Ishikawa (cell line): ENCODE data around the gene KCNQ1.

ENCODE experiments used
- CEBPB ChIP-seq: IDR thresholded peaks from 2 replicates; pipeline ENCODE4 v1.6.1; 2012
- CREB1 ChIP-seq: IDR thresholded peaks from 2 replicates; pipeline ENCODE4 v1.6.1; 2012; ENCODE audit warnings: low read depth
- EGR1 ChIP-seq: IDR thresholded peaks from 2 replicates; pipeline ENCODE4 v1.6.1; 2012
- EP300 ChIP-seq: IDR thresholded peaks from 2 replicates; pipeline ENCODE4 v1.6.1; 2012; ENCODE audit warnings: borderline replicate concordance
- FOXM1 ChIP-seq: IDR thresholded peaks from 2 replicates; pipeline ENCODE4 v1.6.1; 2012; ENCODE audit warnings: low read depth, borderline replicate concordance
- MAX ChIP-seq: IDR thresholded peaks from 2 replicates; pipeline ENCODE4 v1.6.1; 2012
- NFIC ChIP-seq: IDR thresholded peaks from 2 replicates; pipeline ENCODE4 v1.6.1; 2012
- RAD21 ChIP-seq: IDR thresholded peaks from 2 replicates; pipeline ENCODE4 v1.6.1; 2012; ENCODE audit warnings: low read depth
- REST ChIP-seq: IDR thresholded peaks from 2 replicates; pipeline ENCODE4 v1.6.1; 2012; ENCODE audit warnings: low read depth, mild to moderate bottlenecking
- TAF1 ChIP-seq: IDR thresholded peaks from 2 replicates; pipeline ENCODE4 v1.6.1; 2012; ENCODE audit warnings: low read depth, mild to moderate bottlenecking
- TCF12 ChIP-seq: IDR thresholded peaks from 2 replicates; pipeline ENCODE4 v1.6.1; 2012; ENCODE audit warnings: low read depth
- TEAD4 ChIP-seq: IDR thresholded peaks from 2 replicates; pipeline ENCODE4 v1.6.1; 2012
- USF1 ChIP-seq: IDR thresholded peaks from 2 replicates; pipeline ENCODE4 v1.6.1; 2012
- YY1 ChIP-seq: IDR thresholded peaks from 2 replicates; pipeline ENCODE4 v1.6.1; 2012; ENCODE audit warnings: low read depth
- ZBTB7A ChIP-seq: IDR thresholded peaks from 2 replicates; pipeline ENCODE4 v1.6.1; 2012; ENCODE audit warnings: low read depth

KCNQ1 gene

GRCh38 chr11:2863276-2863618 lies 418.4 kb downstream of the KCNQ1 start:
- TF ChIP-seq TEAD4 (no peak), MAX (no peak), EGR1 (no peak), RAD21 (no peak), CREB1 (no peak), REST (no peak), YY1 (no peak), NFIC (no peak), TAF1 (no peak), USF1 (no peak), EP300 (no peak), FOXM1 (no peak), TCF12 (no peak), CEBPB (no peak), ZBTB7A (no peak)

GRCh38 chr11:2864901-2865300 lies 420.1 kb downstream of the KCNQ1 start:
- no peak for TF ChIP-seq ZBTB7A
- no peak for TF ChIP-seq TCF12
- no peak for TF ChIP-seq EGR1
- TF ChIP-seq TEAD4 = no peak
- TF ChIP-seq USF1 = no peak
- no peak for TF ChIP-seq REST
- TF ChIP-seq YY1 = no peak
- no peak for TF ChIP-seq NFIC
- no peak for TF ChIP-seq CREB1
- TF ChIP-seq TAF1 = no peak
- no peak for TF ChIP-seq CEBPB
- no peak for TF ChIP-seq FOXM1
- no peak for TF ChIP-seq MAX
- TF ChIP-seq RAD21 = no peak
- no peak for TF ChIP-seq EP300

GRCh38 chr11:2865922-2866577 lies 421.2 kb downstream of the KCNQ1 start:
- TF ChIP-seq CEBPB (no peak), REST (no peak), CREB1 (no peak), EP300 (no peak), RAD21 (no peak), TCF12 (no peak), FOXM1 (no peak), NFIC (no peak), EGR1 (no peak), TEAD4 (no peak), USF1 (no peak), MAX (no peak)

- TF ChIP-seq TEAD4 (no peak), CEBPB (no peak), CREB1 (no peak), EGR1 (no peak), USF1 (no peak), TCF12 (no peak), RAD21 (no peak), EP300 (no peak), YY1 (no peak), FOXM1 (no peak), MAX (no peak), REST (no peak), TAF1 (no peak), NFIC (no peak), ZBTB7A (no peak)
Observed at GRCh38 chr11:2867142-2867541, 422.3 kb downstream of the KCNQ1 start.
